GM12864 (cell line): Measurements from ENCODE around the gene SYNGR2.

Experiments
- DNase-seq: peaks from one replicate; pipeline ENCODE4 v3.0.0-alpha.2; 2011; ENCODE audit warnings: low read depth
- H3K4me3 ChIP-seq: 2 replicates; pipeline ENCODE4 v1.5.1; 2011; ENCODE audit warnings: mild to moderate bottlenecking, low read depth, low read length, control low read depth
- TF ChIP-seq, protein P1 (sequence below): IDR thresholded peaks from 2 replicates; pipeline ENCODE4 v1.5.1; 2011; ENCODE audit warnings: low read depth, mild to moderate bottlenecking, moderate library complexity, low read length, control low read depth, inconsistent platforms; ENCODE audit errors: missing control alignments

SYNGR2 gene

DNA sequence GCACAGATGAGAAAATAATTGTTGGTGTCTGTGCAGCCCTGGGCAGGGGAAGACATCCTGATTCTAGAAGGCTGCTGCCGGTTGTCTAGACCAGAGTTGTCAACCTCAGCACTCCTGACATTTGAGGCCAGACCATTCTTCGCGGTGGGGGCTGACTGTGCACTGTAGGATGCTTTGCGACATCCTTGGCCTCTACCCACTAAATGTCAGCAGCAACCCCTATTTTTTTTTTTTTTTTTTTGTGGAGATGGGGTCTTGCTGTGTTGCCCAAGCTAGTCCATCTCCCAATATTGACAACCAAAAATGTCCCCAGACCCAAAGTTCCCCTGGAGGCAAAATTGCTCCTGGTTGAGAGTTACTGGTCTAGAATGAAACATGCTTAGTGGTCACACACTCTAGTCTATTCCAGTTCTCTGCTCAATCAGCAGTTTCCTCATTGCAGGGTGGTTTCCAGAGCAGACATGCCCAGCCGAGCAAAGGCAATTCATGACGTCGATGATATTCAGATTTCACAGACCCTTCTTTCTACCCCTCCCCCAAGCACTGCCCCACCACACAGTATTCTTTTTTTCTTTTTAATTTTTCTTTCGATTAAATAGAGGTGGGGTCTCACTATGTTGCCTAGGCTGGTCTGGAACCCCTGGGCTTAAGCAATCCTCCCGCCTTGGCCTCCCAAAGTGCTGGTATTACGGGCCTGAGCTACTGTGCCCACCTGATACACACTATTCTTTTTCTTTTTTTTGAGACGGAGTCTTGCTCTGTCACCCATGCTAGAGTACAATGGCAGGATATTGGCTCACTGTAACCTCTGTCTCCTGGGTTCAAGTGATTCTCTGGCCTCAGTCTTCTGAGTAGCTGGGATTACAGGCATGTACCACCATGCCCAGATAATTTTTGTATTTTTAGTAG is 13.2 kb upstream of the SYNGR2 start:
- no peak overlapping the region for H3K4me3 ChIP-seq
- peak; percentile 86 for DNase-seq
- TF ChIP-seq, protein P1, sequence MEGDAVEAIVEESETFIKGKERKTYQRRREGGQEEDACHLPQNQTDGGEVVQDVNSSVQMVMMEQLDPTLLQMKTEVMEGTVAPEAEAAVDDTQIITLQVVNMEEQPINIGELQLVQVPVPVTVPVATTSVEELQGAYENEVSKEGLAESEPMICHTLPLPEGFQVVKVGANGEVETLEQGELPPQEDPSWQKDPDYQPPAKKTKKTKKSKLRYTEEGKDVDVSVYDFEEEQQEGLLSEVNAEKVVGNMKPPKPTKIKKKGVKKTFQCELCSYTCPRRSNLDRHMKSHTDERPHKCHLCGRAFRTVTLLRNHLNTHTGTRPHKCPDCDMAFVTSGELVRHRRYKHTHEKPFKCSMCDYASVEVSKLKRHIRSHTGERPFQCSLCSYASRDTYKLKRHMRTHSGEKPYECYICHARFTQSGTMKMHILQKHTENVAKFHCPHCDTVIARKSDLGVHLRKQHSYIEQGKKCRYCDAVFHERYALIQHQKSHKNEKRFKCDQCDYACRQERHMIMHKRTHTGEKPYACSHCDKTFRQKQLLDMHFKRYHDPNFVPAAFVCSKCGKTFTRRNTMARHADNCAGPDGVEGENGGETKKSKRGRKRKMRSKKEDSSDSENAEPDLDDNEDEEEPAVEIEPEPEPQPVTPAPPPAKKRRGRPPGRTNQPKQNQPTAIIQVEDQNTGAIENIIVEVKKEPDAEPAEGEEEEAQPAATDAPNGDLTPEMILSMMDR = no peak

DNA sequence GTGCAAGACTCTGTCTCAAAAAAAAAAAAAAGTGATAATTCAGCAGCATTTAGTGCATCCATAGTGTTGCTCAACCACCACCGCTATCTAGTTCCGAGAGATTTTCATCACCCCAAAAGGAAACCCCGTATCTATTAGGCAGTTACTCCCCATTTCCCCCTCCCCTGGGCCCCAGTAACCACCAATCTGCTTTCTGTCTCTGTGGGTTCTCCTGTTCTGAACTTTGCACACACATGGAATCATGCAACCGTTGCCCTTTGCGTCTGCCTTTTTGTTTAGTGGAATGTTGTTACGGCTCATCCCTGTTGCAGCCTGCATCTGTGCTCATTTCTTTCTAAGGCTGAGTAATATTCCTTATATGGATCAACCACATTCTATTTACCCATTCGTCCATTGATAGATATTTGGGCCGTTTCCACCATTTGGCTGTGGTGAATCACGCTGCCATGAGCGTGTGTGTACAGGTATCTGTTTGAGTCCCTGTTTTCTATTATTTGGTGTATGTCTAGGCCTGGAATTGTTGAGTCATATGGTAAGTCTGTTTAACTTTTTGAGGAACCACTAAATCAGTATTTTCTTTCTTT is 8.7 kb upstream of the SYNGR2 start:
- peak; percentile 73 for DNase-seq
- TF ChIP-seq, protein P1 = no peak
- H3K4me3 ChIP-seq = no peak overlapping the region

DNA sequence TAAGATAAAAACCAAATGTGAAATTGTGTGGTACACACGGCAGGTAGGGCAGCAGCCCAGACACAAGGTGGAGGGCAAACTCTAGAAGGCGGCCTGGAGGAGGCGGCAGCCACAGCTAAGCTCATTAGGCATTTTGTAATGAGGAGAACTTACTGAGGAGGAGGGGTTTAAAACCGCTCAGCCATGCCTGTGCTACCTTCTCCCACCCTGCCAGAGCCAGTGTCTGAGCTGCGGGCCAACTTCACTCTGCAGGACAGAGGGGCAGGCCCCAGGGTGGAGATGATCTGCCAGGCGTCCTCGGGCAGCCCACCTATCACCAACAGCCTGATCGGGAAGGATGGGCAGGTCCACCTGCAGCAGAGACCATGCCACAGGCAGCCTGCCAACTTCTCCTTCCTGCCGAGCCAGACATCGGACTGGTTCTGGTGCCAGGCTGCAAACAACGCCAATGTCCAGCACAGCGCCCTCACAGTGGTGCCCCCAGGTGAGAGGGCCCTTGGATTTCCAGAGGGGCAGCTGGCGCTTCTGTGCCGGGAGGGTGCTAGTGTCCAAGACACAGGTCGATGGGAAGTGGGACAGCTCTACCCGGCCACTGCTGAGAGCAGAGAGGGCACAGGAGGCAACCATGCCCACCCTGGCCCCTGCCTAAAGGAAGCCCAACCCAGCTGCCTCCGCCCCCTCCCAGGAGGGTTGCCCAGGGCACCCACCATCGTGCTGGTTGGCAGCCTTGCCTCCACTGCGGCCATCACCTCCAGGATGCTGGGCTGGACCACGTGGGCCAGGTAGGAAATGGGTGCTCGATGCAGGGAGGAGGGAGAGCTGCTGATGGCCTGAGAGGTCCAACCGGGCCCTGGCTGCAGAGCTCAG is 4.3 kb upstream of the SYNGR2 start:
- TF ChIP-seq, protein P1 = no peak
- DNase-seq = no peak
- no peak overlapping the region for H3K4me3 ChIP-seq

DNA sequence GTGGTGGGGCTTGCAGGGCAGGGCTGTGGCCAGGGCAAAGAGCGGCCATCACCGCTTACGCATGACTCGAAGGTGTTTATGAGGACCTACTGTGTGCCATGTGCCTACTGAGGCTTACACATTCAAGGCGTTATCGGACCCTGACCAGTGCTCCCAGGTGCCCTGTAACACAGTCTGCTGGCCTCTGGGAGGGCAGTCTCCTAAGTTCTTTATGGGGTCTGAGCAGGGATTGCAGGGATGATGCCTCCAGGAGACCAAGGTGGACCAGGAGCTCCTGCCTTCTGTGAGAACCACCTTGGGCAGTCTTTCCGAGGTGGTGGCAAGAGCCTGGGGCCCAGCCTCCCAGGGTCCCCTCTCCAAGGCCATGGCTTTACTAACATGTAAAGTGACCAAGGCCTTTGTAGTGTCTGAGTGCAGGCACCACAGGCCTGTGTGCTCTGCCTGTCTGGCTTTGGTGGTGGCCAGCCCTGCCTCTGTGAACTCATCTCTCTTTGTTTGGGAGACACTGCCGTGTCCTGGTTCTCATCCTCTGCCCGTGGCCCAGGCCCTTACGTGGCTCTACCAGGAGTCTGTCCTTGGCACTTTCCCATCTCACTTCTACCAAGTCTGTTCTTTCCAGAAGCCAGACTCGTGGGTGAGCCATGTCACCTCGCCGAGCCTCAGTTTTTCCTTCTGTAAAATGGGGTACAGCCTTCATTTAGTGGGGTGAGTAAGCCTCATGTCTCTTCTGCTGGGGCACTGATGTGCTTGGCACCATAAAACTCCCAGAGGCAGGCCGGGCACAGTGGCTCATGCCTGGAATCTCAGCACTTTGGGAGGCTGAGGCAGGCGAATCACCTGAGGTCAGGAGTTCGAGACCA is 3.4 kb upstream of the SYNGR2 start:
- TF ChIP-seq, protein P1 = no peak
- no peak for DNase-seq
- no peak overlapping the region for H3K4me3 ChIP-seq

DNA sequence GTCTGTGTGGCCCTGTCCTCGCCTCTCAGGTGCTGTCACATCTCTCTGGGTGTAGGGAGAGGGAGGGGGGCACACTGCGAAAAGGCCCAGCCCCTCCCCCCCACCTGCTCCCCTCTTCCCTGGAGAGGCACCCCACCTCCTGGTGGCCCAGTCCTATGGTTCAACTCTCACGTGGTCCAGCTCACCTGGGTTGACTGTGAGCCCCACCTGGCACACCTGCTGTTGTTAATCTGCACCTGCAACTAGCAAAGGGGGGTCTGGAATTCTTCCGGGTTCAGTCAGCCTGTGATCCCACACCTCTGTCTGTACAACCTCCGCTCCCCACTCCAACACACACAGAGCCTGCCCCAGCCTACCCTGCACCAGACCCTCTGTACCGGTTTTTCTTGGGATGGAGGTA is 2.0 kb upstream of the SYNGR2 start:
- TF ChIP-seq, protein P1 = no peak
- no peak for DNase-seq
- no peak overlapping the region for H3K4me3 ChIP-seq
